ENCODE data around the gene SPANXC. TPM values are rescaled to one million over a fixed set of nuclear protein-coding genes. Genes with fewer than 3 reads are reported as not detected.
"Not testable (repeated sequence)": the region's sequence is repeated elsewhere in the genome, so short reads cannot be mapped to it uniquely, and the experiment has no call there.

The SPANXC gene, protein sequence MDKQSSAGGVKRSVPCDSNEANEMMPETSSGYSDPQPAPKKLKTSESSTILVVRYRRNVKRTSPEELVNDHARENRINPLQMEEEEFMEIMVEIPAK
- total RNA-seq: not detected

DNA sequence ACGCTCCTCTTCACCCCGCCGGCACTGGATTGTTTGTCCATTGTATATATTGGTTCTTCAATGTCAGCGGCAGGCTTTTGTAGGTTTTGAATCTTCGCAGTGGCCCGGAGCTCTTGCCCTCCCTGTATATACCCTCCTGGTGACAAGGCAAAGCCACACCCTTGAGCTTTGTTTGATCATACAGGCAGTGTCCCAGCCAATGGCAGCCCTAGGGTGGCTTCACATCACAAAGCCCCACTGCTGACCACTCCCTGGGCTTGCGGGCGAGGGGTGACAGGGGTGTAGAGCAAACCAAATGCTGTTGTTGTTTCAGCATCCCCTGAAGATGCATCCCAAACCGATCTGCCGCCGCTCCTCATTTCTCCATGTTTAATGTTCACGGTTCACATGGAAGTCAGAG is at the start of gene SPANXC:
Gene SPANXC, minus strand, starts transcription at position 101 of the 400 bp plus-strand sequence. Its CDS starts 60 bp downstream, at position 41.
- H3K9me3 Mint-ChIP-seq, ATAC-seq: not testable (repeated sequence)

DNA sequence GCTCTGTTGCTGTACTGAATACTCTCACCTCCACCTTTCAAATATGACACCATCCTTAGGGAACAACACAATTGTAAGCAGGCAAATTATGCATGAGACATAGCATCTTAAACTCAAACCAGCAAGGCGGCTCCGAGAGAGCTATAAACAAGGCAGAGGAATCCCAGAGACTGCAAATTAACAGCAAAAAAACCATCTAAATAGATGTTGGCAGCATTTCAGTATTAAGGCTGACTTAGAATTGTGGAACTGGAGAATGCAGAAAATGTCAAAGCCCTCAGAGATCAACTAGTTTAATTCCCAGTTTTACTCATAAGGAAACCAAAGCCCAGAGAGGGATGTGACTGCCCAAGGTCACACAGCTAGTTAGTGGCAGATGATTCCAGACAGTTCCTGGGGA is 37.2 kb upstream of the SPANXC start:
- no peaks in the 10 kb centered on the region for H3K36me3 Mint-ChIP-seq
- H3K27ac Mint-ChIP-seq: no peak overlapping the region

More for the DNA sequence above, at the start of gene SPANXC:
- not testable (repeated sequence) for DNase-seq (ENCODE audit: low spot score in 2 of 2); H3K27ac Mint-ChIP-seq; H3K36me3 Mint-ChIP-seq

DNA sequence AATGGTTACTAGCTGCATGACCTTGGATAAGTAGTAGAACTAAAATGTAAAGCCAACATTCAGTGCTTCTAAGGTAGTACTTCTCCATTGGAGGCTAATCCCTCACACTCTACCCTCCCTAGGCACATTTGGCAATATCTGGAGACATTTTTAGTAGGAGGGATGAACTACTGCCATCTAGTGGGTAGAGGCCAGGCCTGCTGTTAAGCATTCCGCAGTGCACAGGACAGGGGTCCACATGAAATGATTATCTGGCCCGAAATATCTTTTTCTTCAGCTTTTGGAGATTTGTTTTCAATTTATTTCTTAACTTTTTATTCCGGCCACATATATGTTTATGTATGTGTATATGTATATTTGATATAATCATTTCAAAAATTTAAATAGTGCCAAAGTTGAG is 36.0 kb upstream of the SPANXC start:
- DNase-seq (ENCODE audit: low spot score in 2 of 2) (peak in 1 of 2 donors; percentile 2), ATAC-seq (no peak)
- Mint-ChIP-seq H3K9me3 (no peaks in the 10 kb centered on the region), H3K27ac (no peak overlapping the region), H3K36me3 (no peaks in the 10 kb centered on the region)

More for the DNA sequence above, 37.2 kb upstream of the SPANXC start:
- ATAC-seq (no peak), DNase-seq (ENCODE audit: low spot score in 2 of 2) (no peak)
- no peaks in the 10 kb centered on the region for H3K9me3 Mint-ChIP-seq

DNA sequence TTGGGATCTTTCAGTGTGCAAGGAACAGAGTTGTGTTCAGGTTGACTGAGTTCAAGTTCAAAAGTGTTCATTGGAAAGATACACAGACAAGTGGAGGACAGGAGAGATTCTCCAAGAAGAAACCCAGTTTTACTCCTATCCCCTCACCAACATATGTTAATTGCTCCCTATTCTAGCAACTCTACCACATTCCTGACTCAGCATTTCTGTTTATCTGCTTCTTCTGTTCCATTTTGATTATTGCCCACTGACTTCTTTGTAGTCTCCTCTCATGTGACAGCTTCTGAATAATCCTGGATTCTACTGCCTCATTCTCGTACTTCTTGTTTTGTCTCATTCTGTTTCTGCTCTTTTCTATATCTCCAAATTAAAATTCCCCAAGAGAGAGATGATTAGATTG is 15.8 kb upstream of the SPANXC start:
- Mint-ChIP-seq H3K36me3 (no peaks in the 10 kb centered on the region), H3K27ac (no peak overlapping the region), H3K9me3 (peaks cover 10 to 14% of the 10 kb centered on the region in 2 donors)
- DNase-seq (ENCODE audit: low spot score in 2 of 2): no peak
- ATAC-seq: no peak

DNA sequence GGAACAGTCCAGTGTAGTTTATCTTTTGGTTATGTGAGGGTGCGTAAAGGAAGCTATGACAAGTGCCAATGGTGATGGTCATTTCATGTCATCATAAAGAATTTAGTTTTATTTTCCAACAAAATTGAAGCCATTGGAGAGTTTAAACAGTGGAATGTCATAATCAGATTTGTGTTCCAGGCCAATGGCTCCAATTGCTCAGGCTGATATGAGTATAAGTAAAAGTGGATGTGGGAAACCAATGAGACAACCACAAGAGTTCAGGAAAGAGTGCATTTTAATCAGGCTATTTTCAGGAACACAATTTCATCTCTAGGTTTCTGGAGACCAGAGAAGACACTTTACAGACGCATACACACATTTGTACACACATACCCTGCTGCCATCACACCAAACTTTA is 20.7 kb downstream of the SPANXC start:
- peaks cover 0 to 3% of the 10 kb centered on the region in 2 donors for H3K36me3 Mint-ChIP-seq
- no peak overlapping the region for H3K27ac Mint-ChIP-seq
- ATAC-seq (no peak), DNase-seq (ENCODE audit: low spot score in 2 of 2) (no peak)
- H3K9me3 Mint-ChIP-seq: no peaks in the 10 kb centered on the region

DNA sequence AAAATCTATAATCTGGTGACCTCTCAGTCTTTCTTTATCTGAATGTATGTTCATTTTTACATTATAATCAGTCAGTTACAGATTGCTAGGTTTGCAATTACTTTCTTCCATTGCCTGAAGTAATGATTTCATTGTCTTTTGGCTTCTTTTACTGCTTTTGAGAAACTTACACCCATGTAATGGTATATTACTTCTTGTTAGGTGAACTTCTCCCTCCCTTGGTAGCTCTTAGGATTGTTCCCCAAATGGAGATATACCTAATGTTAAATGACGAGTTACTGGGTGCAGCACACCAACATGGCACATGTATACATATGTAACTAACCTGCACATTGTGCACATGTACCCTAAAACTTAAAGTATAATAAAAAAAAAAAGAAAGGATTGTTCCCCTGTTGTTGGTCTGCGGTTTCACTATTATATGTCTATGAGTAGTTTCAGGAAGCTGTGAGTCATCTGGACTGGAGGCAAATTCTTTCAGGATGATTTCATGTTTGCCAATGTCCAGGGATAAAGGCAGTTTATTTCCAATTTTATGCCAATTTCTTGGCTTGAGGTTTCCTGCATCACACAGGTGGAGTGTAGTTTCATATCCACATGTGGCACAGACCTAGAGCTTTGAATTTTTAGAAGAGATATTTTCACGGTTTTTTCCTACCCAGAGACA is 21.8 kb downstream of the SPANXC start:
- ATAC-seq (no peak), DNase-seq (ENCODE audit: low spot score in 2 of 2) (no peak)
- Mint-ChIP-seq H3K9me3 (no peaks in the 10 kb centered on the region), H3K27ac (no peak overlapping the region), H3K36me3 (no peaks in the 10 kb centered on the region)

DNA sequence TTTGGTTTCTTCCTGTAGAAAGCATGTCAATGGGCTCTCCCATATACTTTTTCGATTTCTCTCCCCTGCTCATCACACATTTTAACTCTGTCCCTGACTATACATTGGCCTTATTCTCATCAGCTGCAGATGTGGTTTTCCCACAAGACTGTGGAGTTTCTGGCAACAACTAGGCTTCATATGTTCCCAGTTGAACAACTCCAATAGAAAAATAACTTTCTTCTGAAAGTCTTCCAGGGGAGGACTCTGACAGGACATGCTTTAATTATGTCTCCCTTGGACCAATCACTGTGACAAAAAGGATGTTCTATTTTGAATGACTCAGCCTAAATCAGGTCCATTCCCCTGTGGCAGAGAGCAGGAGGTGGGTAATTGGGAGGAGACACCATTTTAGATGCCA is 28.1 kb downstream of the SPANXC start:
- Mint-ChIP-seq H3K9me3 (peaks cover 0 to 7% of the 10 kb centered on the region in 2 donors), H3K36me3 (no peaks in the 10 kb centered on the region), H3K27ac (no peak overlapping the region)
- DNase-seq (ENCODE audit: low spot score in 2 of 2) (no peak), ATAC-seq (no peak)

DNA sequence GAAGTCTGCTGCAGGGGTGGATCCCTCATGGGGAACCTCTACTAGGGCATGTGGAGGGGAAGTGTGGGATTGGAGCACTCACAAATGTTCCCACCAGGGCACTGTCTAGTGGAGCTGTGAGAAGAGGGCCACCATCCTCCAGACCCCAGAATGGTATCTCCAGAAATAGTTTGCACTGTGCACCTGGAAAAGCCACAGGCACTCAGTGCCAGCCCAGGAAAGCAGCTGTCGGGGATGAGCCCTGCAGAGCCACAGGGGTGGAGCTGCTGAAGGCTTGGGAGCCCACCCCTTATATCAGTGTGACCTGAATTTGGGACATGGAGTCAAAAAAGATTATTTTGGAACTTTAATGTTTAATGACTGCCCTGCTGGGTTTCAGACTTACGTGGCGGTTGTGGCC is 40.4 kb downstream of the SPANXC start:
- ATAC-seq (no peak), DNase-seq (ENCODE audit: low spot score in 2 of 2) (no peak)
- no peaks in the 10 kb centered on the region for H3K36me3 Mint-ChIP-seq
- H3K9me3 Mint-ChIP-seq: no peaks in the 10 kb centered on the region
- no peak overlapping the region for H3K27ac Mint-ChIP-seq

Other genes starting within 250 kb of the SPANXC start
- not detected for gene SPANXB1, start 239.9 kb downstream of the SPANXC start, total RNA-seq
- gene LDOC1, start 65.4 kb downstream of the SPANXC start, total RNA-seq: 1 to 10 TPM; 5.4 to 7.1 TPM

Data from activated naive CD4-positive, alpha-beta T cell treated with anti-CD3 and anti-CD28 coated beads, Interleukin-2, amount 50 U/mL, for 72 hours (primary cell).